ENCODE results near the gene PRKCZ. TPM values are rescaled to one million over a fixed set of nuclear protein-coding genes. Genes with fewer than 3 reads are reported as not detected.

Gene PRKCZ
- total and polyA plus RNA-seq, 2 of the 4 experiments (the other 2 are of a cell fraction), result 2.0 to 3.5 TPM

GRCh38 chr1:2044510-2045319, 5.5 kb upstream of the PRKCZ start (continued):
- TF ChIP-seq RCOR1 (IDR thresholded peaks at IDR 0.05; ENCODE audit: insufficient replicate concordance, low read length) (no peak), POLR2A (IDR thresholded peaks at IDR 0.05; ENCODE audit: low read depth, low read length) (no peak), CHD1 (IDR thresholded peaks at IDR 0.05; ENCODE audit: low read depth, low read length) (no peak)

DNA sequence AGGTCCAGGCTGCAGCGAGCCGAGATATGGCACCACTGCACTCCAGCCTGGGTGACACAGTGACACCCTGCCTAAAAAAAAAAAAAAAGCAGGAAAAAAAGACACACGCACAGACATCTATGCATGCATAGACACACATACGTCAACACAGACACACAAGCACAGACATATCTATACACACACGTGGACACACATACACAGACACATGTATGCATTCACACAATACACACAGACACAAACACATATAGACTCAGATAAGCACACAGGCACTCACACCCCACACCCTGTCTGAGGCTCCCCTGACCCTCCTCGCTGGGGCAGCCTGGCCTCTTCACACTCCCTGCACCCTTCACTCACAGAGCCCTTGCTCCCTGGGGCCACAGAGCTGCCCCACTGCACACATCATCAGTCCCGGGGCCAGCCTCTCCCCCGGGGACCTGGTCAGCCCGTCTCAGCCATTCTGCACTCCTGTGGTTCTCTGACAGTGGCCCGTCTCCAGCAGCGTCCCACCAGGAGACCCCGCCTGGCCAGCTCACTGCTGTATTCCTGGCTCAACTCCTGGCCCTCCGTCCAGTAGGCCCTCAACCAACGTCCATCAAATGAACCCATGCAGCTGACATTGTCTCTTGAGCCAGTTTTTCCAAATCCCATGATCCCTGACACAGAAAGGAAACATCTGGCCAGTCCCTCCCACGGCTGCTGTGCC, 4.6 kb upstream of the PRKCZ start:
- Histone ChIP-seq H2BK5ac (ENCODE audit: low read depth, low read length, poor library complexity, severe bottlenecking) (no peak overlapping the region), H2BK15ac (ENCODE audit: low read depth, low read length) (no peak overlapping the region), H4K5ac (ENCODE audit: low read depth, low read length) (no peak overlapping the region), H3K9me3 (ENCODE audit: control insufficient read depth, insufficient read depth, low read length) (no peaks in the 10 kb centered on the region; the same call in 1 of the 2 replicates), H2AK5ac (ENCODE audit: low read depth, low read length) (no peak overlapping the region), H3K27me3 (ENCODE audit: control insufficient read depth, insufficient read depth, low read length) (peaks cover 49% of the 10 kb centered on the region), H3K9me1 (ENCODE audit: insufficient read depth, low read length) (no peaks in the 10 kb centered on the region), H3K36me3 (ENCODE audit: control insufficient read depth, insufficient read depth, low read length) (no peaks in the 10 kb centered on the region), H3K4me1 (ENCODE audit: control insufficient read depth, insufficient read depth, low read length) (peaks cover 2% of the 10 kb centered on the region; the same call in 1 of the 2 replicates), H2BK20ac (ENCODE audit: low read depth, low read length) (no peak overlapping the region), H3K18ac (ENCODE audit: low read depth, low read length) (no peak overlapping the region), H3K4ac (ENCODE audit: low read depth, low read length) (no peak overlapping the region), H4K20me1 (ENCODE audit: insufficient read depth, low read length) (no peaks in the 10 kb centered on the region; the same call in 1 of the 2 replicates), H2BK120ac (ENCODE audit: low read depth, low read length) (no peak overlapping the region), H3K23ac (ENCODE audit: low read depth, low read length) (no peak overlapping the region), H3K4me3 (ENCODE audit: insufficient read depth, low read depth, low read length) (no peak overlapping the region), H4K8ac (ENCODE audit: low read depth in 2 of 2, low read length in 2 of 2) (no peak overlapping the region), H3K4me2 (ENCODE audit: low read depth, low read length) (no peak overlapping the region), H3K79me1 (ENCODE audit: low read depth in 1 of 2, low read length in 2 of 2) (no peaks in the 10 kb centered on the region), H4K91ac (ENCODE audit: insufficient read depth, low read depth, low read length) (no peak overlapping the region), H3K9ac (ENCODE audit: low read depth, low read length) (no peak overlapping the region), H2AK9ac (replicated peaks; ENCODE audit: low read depth, low read length, poor library complexity) (peak overlapping the region; percentile 28), H3K14ac (replicated peaks; ENCODE audit: low read depth, low read length) (no peak overlapping the region), H3K27ac (ENCODE audit: insufficient read depth, low read length) (no peak overlapping the region), H3K56ac (ENCODE audit: extremely low read depth, insufficient read depth, low read length) (no peak overlapping the region), H2AFZ (replicated peaks; ENCODE audit: low read length, poor library complexity) (peak overlapping the region; percentile 43)
- 44% methylated on average over 10 of the region's 15 CpGs; no CpG with 5 or more reads in 1 of the 2 experiments for WGBS, 2 experiments (ENCODE audit: extremely low coverage in 2 of 2, insufficient read length in 1 of 2)
- in situ Hi-C loops (cut with MboI; ENCODE audit: low sequenced_read_pairs), result loop anchor here (10.0 kb wide), 1 partner anchor 91 kb away; no protein-coding TSS in a partner anchor
- CTCF ChIA-PET, result interaction anchor here (1.1 to 2.4 kb wide), 10 partner anchors 8 to 140 kb away, joined by 3 to 10 read pairs (median 4); no protein-coding TSS in a partner anchor
- ATAC-seq (ENCODE audit: low read depth) (no peak), DNase-seq (peak; percentile 10)
- intact Hi-C loops (cut with micrococcal nuclease), result loop anchor here (1.0 to 5.0 kb wide), 2 partner anchors 83 to 101 kb away; no protein-coding TSS in a partner anchor
- POLR2A ChIA-PET (ENCODE audit: unreplicated experiment), result no interaction called here
- no TSS peak for BruUV-seq (replicated peaks)
- dilution Hi-C loops (cut with HindIII; ENCODE audit: low sequenced_read_pairs, unreplicated experiment), result no loop called here
- TF ChIP-seq RCOR1 (IDR thresholded peaks at IDR 0.05; ENCODE audit: insufficient replicate concordance, low read length) (no peak), MXI1 (IDR thresholded peaks at IDR 0.05; ENCODE audit: borderline replicate concordance, low read depth, low read length) (no peak), RAD21 (IDR thresholded peaks at IDR 0.05; ENCODE audit: low read length) (no peak), POLR2A (IDR thresholded peaks at IDR 0.05; ENCODE audit: low read depth, low read length) (no peak), NFE2L2 (IDR thresholded peaks at IDR 0.05; ENCODE audit: low read depth, low read length) (no peak), MAFK (IDR thresholded peaks at IDR 0.05; ENCODE audit: low read depth, low read length) (no peak), BHLHE40 (IDR thresholded peaks at IDR 0.05; ENCODE audit: low read depth, low read length) (no peak), MAZ (IDR thresholded peaks at IDR 0.05; ENCODE audit: borderline replicate concordance, low read depth, low read length) (no peak), CHD1 (IDR thresholded peaks at IDR 0.05; ENCODE audit: low read depth, low read length) (no peak), FOS (IDR thresholded peaks at IDR 0.05; ENCODE audit: low read depth, low read length) (no peak), SMC3 (IDR thresholded peaks at IDR 0.05; ENCODE audit: low read depth, low read length) (no peak), RFX5 (IDR thresholded peaks at IDR 0.05; ENCODE audit: low read depth, low read length) (no peak), CEBPB (IDR thresholded peaks at IDR 0.05; ENCODE audit: low read depth, low read length) (no peak)
- TF ChIP-seq, protein P1, sequence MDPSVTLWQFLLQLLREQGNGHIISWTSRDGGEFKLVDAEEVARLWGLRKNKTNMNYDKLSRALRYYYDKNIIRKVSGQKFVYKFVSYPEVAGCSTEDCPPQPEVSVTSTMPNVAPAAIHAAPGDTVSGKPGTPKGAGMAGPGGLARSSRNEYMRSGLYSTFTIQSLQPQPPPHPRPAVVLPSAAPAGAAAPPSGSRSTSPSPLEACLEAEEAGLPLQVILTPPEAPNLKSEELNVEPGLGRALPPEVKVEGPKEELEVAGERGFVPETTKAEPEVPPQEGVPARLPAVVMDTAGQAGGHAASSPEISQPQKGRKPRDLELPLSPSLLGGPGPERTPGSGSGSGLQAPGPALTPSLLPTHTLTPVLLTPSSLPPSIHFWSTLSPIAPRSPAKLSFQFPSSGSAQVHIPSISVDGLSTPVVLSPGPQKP (IDR thresholded peaks at IDR 0.05; ENCODE audit: borderline replicate concordance, low read depth, low read length), result no peak
